SK-N-SH treated with all-trans-retinoic acid at 6 μM for 48 hours (cell line): Measurements from ENCODE around the gene CATSPERD.

Experiments
- ARNTL ChIP-seq: fragments of 450-650 bp; formaldehyde crosslinking; IDR thresholded peaks from 2 replicates; pipeline ENCODE4 v1.5.0; 2020; ENCODE audit warnings: low read depth, mild to moderate bottlenecking, moderate library complexity, borderline replicate concordance
- BACH2 ChIP-seq: fragments of 250-450 bp; sonication (Bioruptor Pico); IDR thresholded peaks from 2 replicates; pipeline ENCODE4 v1.9.0; 2021; ENCODE audit warnings: mild to moderate bottlenecking, borderline replicate concordance
- CSDC2 ChIP-seq: fragments of 250-450 bp; sonication (Bioruptor Pico); IDR thresholded peaks from 2 replicates; pipeline ENCODE4 v1.5.0; 2020; ENCODE audit warnings: mild to moderate bottlenecking, moderate library complexity
- ESRRG ChIP-seq: fragments of 250-450 bp; sonication (Bioruptor Pico); IDR thresholded peaks from 2 replicates; pipeline ENCODE4 v1.6.1; 2021; ENCODE audit warnings: mild to moderate bottlenecking
- ISL1 ChIP-seq: fragments of 250-450 bp; sonication (Bioruptor Pico); IDR thresholded peaks from 2 replicates; pipeline ENCODE4 v2.1.2; 2022; ENCODE audit warnings: mild to moderate bottlenecking, moderate library complexity
- PPARA ChIP-seq: fragments of 250-450 bp; sonication (Bioruptor Pico); IDR thresholded peaks from 2 replicates; pipeline ENCODE4 v1.5.0; 2020; ENCODE audit warnings: mild to moderate bottlenecking, borderline replicate concordance
- ZFP3 ChIP-seq: fragments of 250-450 bp; sonication (Bioruptor Pico); IDR thresholded peaks from 2 replicates; pipeline ENCODE4 v1.5.0; 2020; ENCODE audit warnings: mild to moderate bottlenecking, moderate library complexity
- ZFP30 ChIP-seq: fragments of 450-650 bp; formaldehyde crosslinking; IDR thresholded peaks from 2 replicates; pipeline ENCODE4 v1.5.0; 2022; ENCODE audit warnings: mild to moderate bottlenecking, moderate library complexity
- ZNF565 ChIP-seq: fragments of 450-650 bp; formaldehyde crosslinking; conservative IDR thresholded peaks from 2 replicates; pipeline ENCODE4 v1.5.0; 2020; ENCODE audit warnings: low read depth, mild to moderate bottlenecking, moderate library complexity
- TF ChIP-seq, protein P1 (sequence below): fragments of 250-450 bp; sonication (Bioruptor Pico); IDR thresholded peaks from 2 replicates; pipeline ENCODE4 v1.5.1; 2020; ENCODE audit warnings: low read depth, mild to moderate bottlenecking, moderate library complexity
- TF ChIP-seq, protein P2 (sequence below): fragments of 250-450 bp; sonication (Bioruptor Pico); IDR thresholded peaks from 2 replicates; pipeline ENCODE4 v1.8.0; 2020; ENCODE audit warnings: mild to moderate bottlenecking, moderate library complexity, borderline replicate concordance
- TF ChIP-seq, protein P3 (sequence below): fragments of 250-450 bp; sonication (Bioruptor Pico); IDR thresholded peaks from 2 replicates; pipeline ENCODE4 v1.8.0; 2021; ENCODE audit warnings: low read depth, mild to moderate bottlenecking, moderate library complexity, borderline replicate concordance

DNA sequence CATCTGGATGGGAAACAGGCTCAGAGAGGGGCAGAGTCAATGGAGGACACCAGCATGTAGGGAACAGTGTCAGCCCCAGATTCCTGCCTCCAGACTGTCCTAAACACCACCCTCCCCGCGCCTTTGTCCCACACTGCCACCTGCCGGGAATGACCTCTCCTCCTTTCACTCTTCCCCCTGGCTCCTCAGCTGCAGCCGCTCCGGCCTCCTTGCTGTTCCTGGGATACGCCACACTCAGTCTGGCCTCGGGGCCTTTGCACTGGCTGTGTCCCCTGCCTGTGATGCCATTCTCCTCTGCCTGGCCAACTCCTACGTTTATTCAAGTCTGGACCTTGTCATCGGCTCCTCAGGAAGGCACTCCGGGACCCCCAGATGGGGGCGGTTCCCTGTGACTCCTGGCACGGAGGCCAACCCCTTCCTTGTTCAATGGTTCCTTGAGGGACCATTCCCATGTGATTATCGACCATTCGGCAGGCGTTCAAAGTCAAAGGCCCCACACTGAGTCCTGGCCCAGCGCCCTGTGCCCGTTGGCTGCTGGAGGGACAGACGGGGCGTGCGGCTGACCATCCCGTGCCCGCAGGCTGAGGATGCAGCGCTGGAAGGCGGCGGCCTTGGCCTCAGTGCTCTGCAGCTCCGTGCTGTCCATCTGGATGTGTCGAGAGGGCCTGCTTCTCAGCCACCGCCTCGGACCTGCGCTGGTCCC is 103.3 kb downstream of the CATSPERD start:
- TF ChIP-seq CSDC2 (CRISPR knock-in tag): no peak
- TF ChIP-seq ESRRG (CRISPR knock-in tag): no peak
- no peak for TF ChIP-seq ZFP3 (CRISPR knock-in tag)
- no peak for TF ChIP-seq ZNF565 (CRISPR knock-in tag)
- TF ChIP-seq ARNTL: no peak
- no peak for TF ChIP-seq ISL1 (CRISPR knock-in tag)
- TF ChIP-seq ZFP30 (CRISPR knock-in tag): no peak
- TF ChIP-seq, protein P1, sequence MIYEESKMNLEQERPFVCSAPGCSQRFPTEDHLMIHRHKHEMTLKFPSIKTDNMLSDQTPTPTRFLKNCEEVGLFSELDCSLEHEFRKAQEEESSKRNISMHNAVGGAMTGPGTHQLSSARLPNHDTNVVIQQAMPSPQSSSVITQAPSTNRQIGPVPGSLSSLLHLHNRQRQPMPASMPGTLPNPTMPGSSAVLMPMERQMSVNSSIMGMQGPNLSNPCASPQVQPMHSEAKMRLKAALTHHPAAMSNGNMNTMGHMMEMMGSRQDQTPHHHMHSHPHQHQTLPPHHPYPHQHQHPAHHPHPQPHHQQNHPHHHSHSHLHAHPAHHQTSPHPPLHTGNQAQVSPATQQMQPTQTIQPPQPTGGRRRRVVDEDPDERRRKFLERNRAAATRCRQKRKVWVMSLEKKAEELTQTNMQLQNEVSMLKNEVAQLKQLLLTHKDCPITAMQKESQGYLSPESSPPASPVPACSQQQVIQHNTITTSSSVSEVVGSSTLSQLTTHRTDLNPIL (CRISPR knock-in tag): no peak
- TF ChIP-seq, protein P2, sequence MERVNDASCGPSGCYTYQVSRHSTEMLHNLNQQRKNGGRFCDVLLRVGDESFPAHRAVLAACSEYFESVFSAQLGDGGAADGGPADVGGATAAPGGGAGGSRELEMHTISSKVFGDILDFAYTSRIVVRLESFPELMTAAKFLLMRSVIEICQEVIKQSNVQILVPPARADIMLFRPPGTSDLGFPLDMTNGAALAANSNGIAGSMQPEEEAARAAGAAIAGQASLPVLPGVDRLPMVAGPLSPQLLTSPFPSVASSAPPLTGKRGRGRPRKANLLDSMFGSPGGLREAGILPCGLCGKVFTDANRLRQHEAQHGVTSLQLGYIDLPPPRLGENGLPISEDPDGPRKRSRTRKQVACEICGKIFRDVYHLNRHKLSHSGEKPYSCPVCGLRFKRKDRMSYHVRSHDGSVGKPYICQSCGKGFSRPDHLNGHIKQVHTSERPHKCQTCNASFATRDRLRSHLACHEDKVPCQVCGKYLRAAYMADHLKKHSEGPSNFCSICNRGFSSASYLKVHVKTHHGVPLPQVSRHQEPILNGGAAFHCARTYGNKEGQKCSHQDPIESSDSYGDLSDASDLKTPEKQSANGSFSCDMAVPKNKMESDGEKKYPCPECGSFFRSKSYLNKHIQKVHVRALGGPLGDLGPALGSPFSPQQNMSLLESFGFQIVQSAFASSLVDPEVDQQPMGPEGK: no peak
- TF ChIP-seq, protein P3, sequence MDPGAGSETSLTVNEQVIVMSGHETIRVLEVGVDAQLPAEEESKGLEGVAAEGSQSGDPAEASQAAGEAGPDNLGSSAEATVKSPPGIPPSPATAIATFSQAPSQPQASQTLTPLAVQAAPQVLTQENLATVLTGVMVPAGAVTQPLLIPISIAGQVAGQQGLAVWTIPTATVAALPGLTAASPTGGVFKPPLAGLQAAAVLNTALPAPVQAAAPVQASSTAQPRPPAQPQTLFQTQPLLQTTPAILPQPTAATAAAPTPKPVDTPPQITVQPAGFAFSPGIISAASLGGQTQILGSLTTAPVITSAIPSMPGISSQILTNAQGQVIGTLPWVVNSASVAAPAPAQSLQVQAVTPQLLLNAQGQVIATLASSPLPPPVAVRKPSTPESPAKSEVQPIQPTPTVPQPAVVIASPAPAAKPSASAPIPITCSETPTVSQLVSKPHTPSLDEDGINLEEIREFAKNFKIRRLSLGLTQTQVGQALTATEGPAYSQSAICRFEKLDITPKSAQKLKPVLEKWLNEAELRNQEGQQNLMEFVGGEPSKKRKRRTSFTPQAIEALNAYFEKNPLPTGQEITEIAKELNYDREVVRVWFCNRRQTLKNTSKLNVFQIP (CRISPR knock-in tag): no peak
- TF ChIP-seq BACH2 (CRISPR knock-in tag): no peak
- TF ChIP-seq PPARA (CRISPR knock-in tag): no peak
